ENCODE data around the gene ENTREP3.

- no peak for TF ChIP-seq ZNF384 (IDR thresholded peaks at IDR 0.05)
- TF ChIP-seq FOXA1 (IDR thresholded peaks at IDR 0.05): no peak
- TF ChIP-seq FOXM1 (IDR thresholded peaks at IDR 0.05; ENCODE audit: borderline replicate concordance): no peak
These were observed 3.7 kb downstream of the ENTREP3 start for GRCh38 chr1:155251566-155251965.

All from HEK293T (cell line).